DMS 273 (cell line): ENCODE measurements around the gene TELO2.

ENCODE experiments used
- DNase-seq: peaks from one replicate; lab custom pipeline; 2025; ENCODE audit not compliant: unreplicated experiment; lab: John Stamatoyannopoulos, UW

TELO2 gene

GRCh38 chr16:1514507-1514906 lies 21.3 kb downstream of the TELO2 start:
- DNase-seq = no peak

- DNase-seq = no peak
These were observed 25.5 kb downstream of the TELO2 start for GRCh38 chr16:1518626-1519135.

- no peak for DNase-seq
These were observed 26.7 kb downstream of the TELO2 start for GRCh38 chr16:1519831-1520230.

GRCh38 chr16:1520461-1520860 lies 27.3 kb downstream of the TELO2 start:
- DNase-seq = no peak

GRCh38 chr16:1523581-1524245 lies 30.6 kb downstream of the TELO2 start:
- DNase-seq = no peak

- DNase-seq = no peak
These were observed 31.2 kb downstream of the TELO2 start for GRCh38 chr16:1524366-1524765.

GRCh38 chr16:1525871-1526607 lies 32.9 kb downstream of the TELO2 start:
- DNase-seq = no peak

GRCh38 chr16:1526608-1527555 lies 33.7 kb downstream of the TELO2 start:
- no peak for DNase-seq

GRCh38 chr16:1527836-1528811 lies 35.0 kb downstream of the TELO2 start:
- no peak for DNase-seq

- no peak for DNase-seq
These were observed 35.9 kb downstream of the TELO2 start for GRCh38 chr16:1528921-1529537.

GRCh38 chr16:1530349-1530882 lies 37.3 kb downstream of the TELO2 start:
- no peak for DNase-seq

- no peak for DNase-seq
These were observed 37.9 kb downstream of the TELO2 start for GRCh38 chr16:1530883-1531637.

- no peak for DNase-seq
These were observed 38.4 kb downstream of the TELO2 start for GRCh38 chr16:1531638-1531910.

GRCh38 chr16:1532081-1532760 lies 39.1 kb downstream of the TELO2 start:
- DNase-seq = no peak

GRCh38 chr16:1532771-1533170 lies 39.6 kb downstream of the TELO2 start:
- DNase-seq = no peak

GRCh38 chr16:1533443-1533951 lies 40.3 kb downstream of the TELO2 start, which contains the start of gene TMEM204:
TMEM204 (plus strand) TSS chr16:1533666; CDS start chr16:1534276, 610 bp downstream.
- no peak for DNase-seq

GRCh38 chr16:1534021-1535020 lies 41.2 kb downstream of the TELO2 start:
- no peak for DNase-seq
